HL-60 (cell line): Measurements from ENCODE around the gene CFAP68.

Experiments
- DNase-seq, 2 experiments: peaks; one replicate each; pipeline ENCODE4 v3.0.0-alpha.2; 2010 to 2020; ENCODE audit warnings: low read depth in 1 of 2, low spot score in 1 of 2
- H3K27ac ChIP-seq: fragments of 250-450 bp; sonication (Bioruptor Pico); replicated peaks from 2 replicates; pipeline ENCODE4 v1.5.1; 2020; ENCODE audit warnings: mild to moderate bottlenecking, moderate library complexity
- H3K27me3 ChIP-seq: fragments of 250-450 bp; sonication (Bioruptor Pico); 2 replicates; pipeline ENCODE4 v1.5.1; 2021; ENCODE audit warnings: mild to moderate bottlenecking, moderate library complexity; ENCODE audit not compliant: insufficient read depth, poor library complexity, severe bottlenecking
- H3K4me3 ChIP-seq: replicated peaks from 2 replicates; pipeline ENCODE4 v1.5.1; 2011; ENCODE audit warnings: mild to moderate bottlenecking, control low read depth, low read length; ENCODE audit not compliant: insufficient read depth
- CTCF ChIP-seq: IDR thresholded peaks from one replicate; pipeline ENCODE4 v1.5.1; 2011; ENCODE audit warnings: low read length, control low read depth, inconsistent platforms; ENCODE audit not compliant: insufficient read depth
- GABPA ChIP-seq: IDR thresholded peaks from 2 replicates; pipeline ENCODE4 v1.6.1; 2012; ENCODE audit warnings: low read depth
- POLR2AphosphoS5 ChIP-seq: IDR thresholded peaks from 2 replicates; pipeline ENCODE4 v1.6.1; 2012; ENCODE audit warnings: low read depth
- SPI1 ChIP-seq: IDR thresholded peaks from 2 replicates; pipeline ENCODE4 v1.6.1; 2012; ENCODE audit warnings: low read depth, mild to moderate bottlenecking, borderline replicate concordance
- TF ChIP-seq, protein P1 (sequence below): IDR thresholded peaks from 2 replicates; pipeline ENCODE4 v1.6.1; 2012; ENCODE audit warnings: low read depth; ENCODE audit not compliant: insufficient replicate concordance

CFAP68 gene

DNA sequence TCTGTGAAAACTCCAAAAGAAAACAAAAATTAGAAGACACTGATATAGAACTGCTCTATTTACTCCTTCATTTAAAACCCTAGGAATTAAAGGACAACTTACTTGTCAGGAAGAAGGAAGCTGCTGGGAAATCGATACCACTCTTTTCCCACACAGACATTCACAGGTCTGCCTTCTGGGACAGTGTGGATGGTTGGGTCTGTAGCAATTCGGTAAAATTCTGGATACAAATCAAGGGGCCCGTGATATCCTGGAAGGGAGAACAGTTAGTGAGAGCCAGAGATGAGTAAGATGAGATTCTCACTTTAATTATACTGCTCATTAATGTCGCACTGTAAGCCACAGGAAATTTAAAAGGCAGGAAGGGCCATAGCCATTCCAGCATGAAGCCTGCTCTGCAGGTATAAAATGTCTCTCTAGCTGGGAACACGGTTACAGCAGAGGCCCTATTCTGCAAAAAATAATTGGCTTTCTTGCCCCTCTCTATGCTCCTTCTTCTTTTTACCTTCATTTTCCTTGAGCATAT is 41.9 kb upstream of the CFAP68 start:
- Histone ChIP-seq H3K27me3 (no peaks in the 10 kb centered on the region), H3K4me3 (no peak overlapping the region), H3K27ac (no peak overlapping the region)
- DNase-seq, result no peak
- no peak for TF ChIP-seq SPI1
- TF ChIP-seq GABPA, result no peak
- TF ChIP-seq POLR2AphosphoS5, result no peak
- TF ChIP-seq, protein P1, sequence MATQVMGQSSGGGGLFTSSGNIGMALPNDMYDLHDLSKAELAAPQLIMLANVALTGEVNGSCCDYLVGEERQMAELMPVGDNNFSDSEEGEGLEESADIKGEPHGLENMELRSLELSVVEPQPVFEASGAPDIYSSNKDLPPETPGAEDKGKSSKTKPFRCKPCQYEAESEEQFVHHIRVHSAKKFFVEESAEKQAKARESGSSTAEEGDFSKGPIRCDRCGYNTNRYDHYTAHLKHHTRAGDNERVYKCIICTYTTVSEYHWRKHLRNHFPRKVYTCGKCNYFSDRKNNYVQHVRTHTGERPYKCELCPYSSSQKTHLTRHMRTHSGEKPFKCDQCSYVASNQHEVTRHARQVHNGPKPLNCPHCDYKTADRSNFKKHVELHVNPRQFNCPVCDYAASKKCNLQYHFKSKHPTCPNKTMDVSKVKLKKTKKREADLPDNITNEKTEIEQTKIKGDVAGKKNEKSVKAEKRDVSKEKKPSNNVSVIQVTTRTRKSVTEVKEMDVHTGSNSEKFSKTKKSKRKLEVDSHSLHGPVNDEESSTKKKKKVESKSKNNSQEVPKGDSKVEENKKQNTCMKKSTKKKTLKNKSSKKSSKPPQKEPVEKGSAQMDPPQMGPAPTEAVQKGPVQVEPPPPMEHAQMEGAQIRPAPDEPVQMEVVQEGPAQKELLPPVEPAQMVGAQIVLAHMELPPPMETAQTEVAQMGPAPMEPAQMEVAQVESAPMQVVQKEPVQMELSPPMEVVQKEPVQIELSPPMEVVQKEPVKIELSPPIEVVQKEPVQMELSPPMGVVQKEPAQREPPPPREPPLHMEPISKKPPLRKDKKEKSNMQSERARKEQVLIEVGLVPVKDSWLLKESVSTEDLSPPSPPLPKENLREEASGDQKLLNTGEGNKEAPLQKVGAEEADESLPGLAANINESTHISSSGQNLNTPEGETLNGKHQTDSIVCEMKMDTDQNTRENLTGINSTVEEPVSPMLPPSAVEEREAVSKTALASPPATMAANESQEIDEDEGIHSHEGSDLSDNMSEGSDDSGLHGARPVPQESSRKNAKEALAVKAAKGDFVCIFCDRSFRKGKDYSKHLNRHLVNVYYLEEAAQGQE, result no peak
- no peak for TF ChIP-seq CTCF

GRCh38 chr11:111838054-111838453 is 41.3 kb upstream of the CFAP68 start:
- no peak for DNase-seq
- Histone ChIP-seq H3K27ac (no peak overlapping the region), H3K4me3 (no peak overlapping the region), H3K27me3 (no peaks in the 10 kb centered on the region)
- no peak for TF ChIP-seq CTCF
- TF ChIP-seq GABPA, result no peak
- TF ChIP-seq SPI1, result no peak
- TF ChIP-seq, protein P1, result no peak
- no peak for TF ChIP-seq POLR2AphosphoS5

- Histone ChIP-seq H3K4me3 (no peak overlapping the region), H3K27me3 (no peaks in the 10 kb centered on the region), H3K27ac (no peak overlapping the region)
- TF ChIP-seq POLR2AphosphoS5 (no peak), GABPA (no peak), CTCF (no peak), SPI1 (no peak)
- TF ChIP-seq, protein P1, result no peak
- no peak for DNase-seq
Measured at GRCh38 chr11:111840143-111840542, 39.2 kb upstream of the CFAP68 start.
